ENCODE measurements around the gene IGF1R. TPM values are rescaled to one million over a fixed set of nuclear protein-coding genes. Genes with fewer than 3 reads are reported as not detected.

The IGF1R gene
- total RNA-seq, 2 donors from 2014 or later = 35.0 to 37.0 TPM

DNA sequence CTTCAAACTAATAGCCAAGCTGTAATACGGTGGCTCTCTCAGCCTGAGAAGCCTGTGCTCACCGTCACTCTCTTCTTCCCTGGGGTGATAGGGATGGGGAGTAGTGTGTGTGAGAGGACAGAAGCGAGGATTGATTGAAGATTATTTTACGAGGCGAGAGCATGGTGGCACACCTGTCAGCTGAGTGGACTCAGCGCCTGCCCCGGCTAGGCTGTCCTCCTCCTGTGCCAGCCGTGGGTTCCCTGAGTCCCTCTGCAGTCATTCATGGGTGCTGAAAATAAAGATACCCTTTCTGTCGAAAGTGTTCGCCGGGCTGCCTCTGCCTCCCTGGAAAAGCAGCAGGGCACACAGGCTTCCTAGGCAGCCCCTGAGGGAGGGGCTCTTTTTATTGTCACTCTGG lies 235.1 kb downstream of the IGF1R start:
- Histone ChIP-seq H3K27ac (no peak overlapping the region), H3K9me3 (no peaks in the 10 kb centered on the region), H3K9ac (ENCODE audit: low read depth in 2 of 2, low read length in 2 of 2) (no peak overlapping the region), H3K4me3 (no peak overlapping the region), H3K27me3 (no peaks in the 10 kb centered on the region), H3K36me3 (no peaks in the 10 kb centered on the region), H3K4me1 (no peaks in the 10 kb centered on the region)
- TF ChIP-seq CTCF (IDR thresholded peaks at IDR 0.05) = no peak
- no peak for DNase-seq
- intact Hi-C loops (cut with DNase I) = no loop called here

- intact Hi-C loops (cut with DNase I) = no loop called here
- Histone ChIP-seq H3K27ac (no peak overlapping the region), H3K36me3 (no peaks in the 10 kb centered on the region), H3K27me3 (no peaks in the 10 kb centered on the region), H3K9me3 (no peaks in the 10 kb centered on the region), H3K9ac (ENCODE audit: low read depth in 2 of 2, low read length in 2 of 2) (no peak overlapping the region), H3K4me3 (no peak overlapping the region), H3K4me1 (no peaks in the 10 kb centered on the region)
- DNase-seq = no peak
- no peak for TF ChIP-seq CTCF (IDR thresholded peaks at IDR 0.05)
Observed at GRCh38 chr15:98884894-98885293, 236.6 kb downstream of the IGF1R start.

GRCh38 chr15:98887976-98888375 lies 239.6 kb downstream of the IGF1R start:
- Histone ChIP-seq H3K27ac (no peak overlapping the region), H3K9ac (ENCODE audit: low read depth in 2 of 2, low read length in 2 of 2) (no peak overlapping the region), H3K4me3 (no peak overlapping the region), H3K4me1 (no peaks in the 10 kb centered on the region), H3K36me3 (no peaks in the 10 kb centered on the region), H3K27me3 (no peaks in the 10 kb centered on the region), H3K9me3 (no peaks in the 10 kb centered on the region)
- TF ChIP-seq CTCF (IDR thresholded peaks at IDR 0.05) = no peak
- intact Hi-C loops (cut with DNase I) = no loop called here
- no peak for DNase-seq

DNA sequence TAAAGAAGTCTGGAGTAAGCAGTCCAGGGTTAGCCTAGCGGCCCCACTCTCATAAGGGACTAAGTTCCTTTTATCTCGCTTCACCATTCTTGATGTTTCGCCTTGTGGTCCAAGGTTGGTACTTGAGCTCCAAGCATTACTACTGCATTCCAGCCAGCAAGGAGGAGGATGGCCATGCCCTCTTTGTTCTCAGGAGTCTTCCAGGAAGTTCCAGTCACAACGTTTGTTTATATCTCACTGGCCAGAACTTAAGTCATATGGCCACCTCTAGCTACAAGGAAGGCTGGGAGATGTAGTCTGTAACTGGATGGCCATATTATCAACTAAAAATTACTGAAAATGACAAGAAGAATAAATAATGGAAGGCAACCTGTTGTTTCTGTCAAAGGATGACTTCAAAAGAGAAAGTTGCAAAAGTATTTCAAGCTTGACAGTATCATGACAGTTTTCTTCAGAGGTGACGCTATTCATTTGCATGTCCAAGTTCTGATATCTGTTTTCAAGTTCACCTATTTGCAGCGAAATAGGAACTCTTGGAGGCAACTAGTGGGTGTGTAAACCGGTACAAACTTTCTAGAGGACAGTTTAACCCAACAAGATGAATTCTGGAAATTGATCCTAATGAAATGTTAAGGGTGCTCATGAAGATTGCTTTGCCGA lies 240.6 kb downstream of the IGF1R start:
- intact Hi-C loops (cut with DNase I) = no loop called here

GRCh38 chr15:98889930-98890695 lies 241.8 kb downstream of the IGF1R start:
- no peaks in the 10 kb centered on the region for H3K27me3 ChIP-seq
- TF ChIP-seq CTCF (IDR thresholded peaks at IDR 0.05) = no peak
- intact Hi-C loops (cut with DNase I) = no loop called here
- H3K9ac ChIP-seq (ENCODE audit: low read depth in 2 of 2, low read length in 2 of 2) = no peak overlapping the region
- no peaks in the 10 kb centered on the region for H3K4me1 ChIP-seq
- H3K9me3 ChIP-seq = no peaks in the 10 kb centered on the region
- no peak overlapping the region for H3K4me3 ChIP-seq
- no peak overlapping the region for H3K27ac ChIP-seq
- no peaks in the 10 kb centered on the region for H3K36me3 ChIP-seq
- DNase-seq = no peak

More for the DNA sequence above, 240.6 kb downstream of the IGF1R start:
- H3K4me1 ChIP-seq = no peaks in the 10 kb centered on the region
- TF ChIP-seq CTCF (IDR thresholded peaks at IDR 0.05) = no peak
- no peak overlapping the region for H3K27ac ChIP-seq
- no peaks in the 10 kb centered on the region for H3K9me3 ChIP-seq
- DNase-seq = no peak
- no peak overlapping the region for H3K4me3 ChIP-seq
- no peaks in the 10 kb centered on the region for H3K27me3 ChIP-seq
- H3K36me3 ChIP-seq = no peaks in the 10 kb centered on the region
- H3K9ac ChIP-seq (ENCODE audit: low read depth in 2 of 2, low read length in 2 of 2) = no peak overlapping the region

All from colonic mucosa (tissue), 4 donors.